Measurements from ENCODE around the gene ZACN.

ZACN gene

GRCh38 chr17:76080768-76081287 is 1.8 kb downstream of the ZACN start:
- DNase-seq (ENCODE audit: extremely low read depth, low read depth), result no peak
- no peak for TF ChIP-seq CTCF (IDR thresholded peaks at IDR 0.05; ENCODE audit: low read depth, low read length)

GRCh38 chr17:76081295-76082210 is 2.6 kb downstream of the ZACN start:
- no peak for DNase-seq (ENCODE audit: extremely low read depth, low read depth)
- no peak for TF ChIP-seq CTCF (IDR thresholded peaks at IDR 0.05; ENCODE audit: low read depth, low read length)

DNA sequence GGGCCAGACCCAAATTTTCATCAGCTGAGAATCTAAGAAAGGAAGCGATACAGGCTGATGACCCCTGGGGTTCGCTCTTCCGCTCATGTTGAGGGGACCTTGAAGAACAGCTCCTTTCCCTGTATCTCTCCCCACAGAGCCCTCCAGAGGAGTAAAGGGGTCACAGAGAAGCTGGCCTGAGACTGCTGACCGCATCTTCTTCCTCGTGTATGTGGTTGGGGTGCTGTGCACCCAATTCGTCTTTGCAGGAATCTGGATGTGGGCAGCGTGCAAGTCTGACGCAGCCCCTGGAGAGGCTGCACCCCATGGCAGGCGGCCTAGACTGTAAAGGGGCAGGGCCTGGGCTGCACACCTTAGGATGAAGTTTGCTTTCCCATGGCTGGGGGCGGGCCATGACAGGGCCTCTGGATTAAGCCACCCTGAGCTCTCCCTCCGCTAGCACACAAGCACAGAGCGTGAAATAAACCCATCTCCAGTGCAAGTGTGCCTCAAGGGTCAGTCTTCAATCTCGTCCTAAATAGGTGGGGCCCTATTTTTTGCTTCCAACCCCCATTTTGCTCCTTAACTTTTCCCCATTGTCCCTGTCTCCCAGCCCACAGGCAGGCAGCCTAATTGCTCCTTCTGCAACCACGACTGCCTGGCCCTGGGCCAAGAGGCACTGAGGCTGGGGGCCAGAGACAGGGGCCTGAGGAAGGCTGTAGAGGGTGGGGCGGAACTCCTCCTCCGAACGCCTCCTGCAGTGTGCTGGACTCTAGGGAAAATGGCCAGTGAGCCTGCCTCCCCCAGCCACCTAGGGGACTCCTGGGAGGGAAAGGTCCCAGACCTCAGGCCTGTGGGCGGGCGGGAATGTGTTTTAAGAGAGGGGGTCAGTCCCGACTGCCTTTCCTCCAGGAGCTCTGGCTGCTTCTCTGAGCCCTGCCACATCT is 3.6 kb downstream of the ZACN start:
- no peak for DNase-seq (ENCODE audit: extremely low read depth, low read depth)
- TF ChIP-seq CTCF (IDR thresholded peaks at IDR 0.05; ENCODE audit: low read depth, low read length), result no peak

GRCh38 chr17:76083536-76084182 is 4.7 kb downstream of the ZACN start:
- DNase-seq (ENCODE audit: extremely low read depth, low read depth), result no peak
- no peak for TF ChIP-seq CTCF (IDR thresholded peaks at IDR 0.05; ENCODE audit: low read depth, low read length)

GRCh38 chr17:76085066-76085730 is 6.2 kb downstream of the ZACN start:
- TF ChIP-seq CTCF (IDR thresholded peaks at IDR 0.05; ENCODE audit: low read depth, low read length), result no peak
- no peak for DNase-seq (ENCODE audit: extremely low read depth, low read depth)

DNA sequence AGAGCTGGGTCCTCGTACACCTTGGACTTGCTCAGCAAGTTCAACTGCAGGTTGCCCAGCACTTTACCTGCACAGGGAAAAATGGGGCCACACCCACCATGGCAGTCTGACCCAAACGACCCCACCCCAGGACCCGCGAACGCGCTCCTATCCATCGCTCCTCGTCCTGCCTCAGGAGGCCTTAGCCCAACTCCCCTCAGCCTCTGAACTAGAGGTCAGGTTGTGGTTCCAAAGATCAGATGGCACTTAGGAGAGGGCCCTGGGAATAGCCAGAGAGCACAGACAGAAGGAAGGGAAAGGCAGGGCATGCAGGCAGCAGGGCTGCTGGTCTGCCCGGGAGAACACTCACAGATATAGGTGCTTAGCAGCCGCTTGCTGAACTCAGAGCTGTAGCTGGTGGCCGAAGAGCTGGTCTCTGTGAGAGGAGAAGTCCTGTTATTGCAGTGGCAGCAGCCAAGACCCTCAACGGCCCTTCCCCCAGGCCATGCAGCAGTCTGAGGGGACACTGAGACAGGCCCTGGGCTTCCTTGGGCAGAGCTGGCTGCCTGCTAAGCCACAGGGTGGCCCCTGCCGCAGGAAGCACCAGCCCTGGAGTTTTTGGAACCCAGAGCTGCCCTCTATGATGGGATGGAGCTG is 6.9 kb downstream of the ZACN start:
- TF ChIP-seq CTCF (IDR thresholded peaks at IDR 0.05; ENCODE audit: low read depth, low read length), result no peak
- no peak for DNase-seq (ENCODE audit: extremely low read depth, low read depth)

Measured in AG09319 (cell line).